SU-DHL-6 (cell line): ENCODE measurements around the gene MYMK.

Experiments used
- H2AFZ ChIP-seq: fragments of 200-600 bp; sonication (generic); 2 replicates; pipeline ENCODE4 v1.6.1; 2014; ENCODE audit warnings: low read depth, mild to moderate bottlenecking, moderate library complexity, mixed read lengths, antibody characterized with exemption, low read length; ENCODE audit not compliant: severe bottlenecking
- H3F3A ChIP-seq: fragments of 200-600 bp; shearing (Covaris generic); 2 replicates; pipeline ENCODE4 v1.6.0; 2016; ENCODE audit warnings: antibody characterized with exemption, mild to moderate bottlenecking; ENCODE audit not compliant: insufficient read depth
- H3K27ac ChIP-seq: fragments of 200-600 bp; sonication (generic); 2 replicates; pipeline ENCODE4 v1.5.1; 2016; ENCODE audit warnings: low read depth, mild to moderate bottlenecking, low read length, moderate library complexity, mixed read lengths
- H3K27me3 ChIP-seq: fragments of 200-600 bp; sonication (generic), shearing (Covaris generic); 2 replicates; pipeline ENCODE4 v1.6.0; 2014; ENCODE audit warnings: mild to moderate bottlenecking, low read length
- H3K36me3 ChIP-seq: fragments of 200-600 bp; sonication (generic); 2 replicates; pipeline ENCODE4 v1.6.1; 2014; ENCODE audit warnings: mild to moderate bottlenecking, low read length, mixed read lengths
- H3K4me2 ChIP-seq: fragments of 300-600, 200-600 bp; shearing (Covaris generic), sonication (generic); 2 replicates; pipeline ENCODE4 v1.6.0; 2014; ENCODE audit warnings: low read length, low read depth, mild to moderate bottlenecking; ENCODE audit not compliant: poor library complexity, severe bottlenecking
- H3K4me3 ChIP-seq: fragments of 200-600 bp; sonication (generic); 2 replicates; pipeline ENCODE4 v1.5.1; 2014; ENCODE audit warnings: antibody characterized with exemption, low read length, mild to moderate bottlenecking, mixed read lengths; ENCODE audit not compliant: insufficient read depth, poor library complexity, severe bottlenecking
- H3K79me2 ChIP-seq: fragments of 200-600 bp; sonication (generic); 2 replicates; pipeline ENCODE4 v1.6.1; 2014; ENCODE audit warnings: mild to moderate bottlenecking, low read length, moderate library complexity; ENCODE audit not compliant: insufficient read depth
- H3K9ac ChIP-seq: fragments of 200-600 bp; sonication (generic); 2 replicates; pipeline ENCODE4 v1.7.0; 2014; ENCODE audit warnings: mild to moderate bottlenecking, low read length
- H3K9me2 ChIP-seq: fragments of 200-600 bp; sonication (generic); replicated peaks from 2 replicates; pipeline ENCODE4 v1.6.1; 2014; ENCODE audit warnings: low read length; ENCODE audit not compliant: insufficient read depth
- H3K9me3 ChIP-seq: fragments of 200-600 bp; sonication (generic); 2 replicates; pipeline ENCODE4 v1.6.1; 2014; ENCODE audit warnings: low read length, mixed read lengths; ENCODE audit not compliant: insufficient read depth
- H4K20me1 ChIP-seq: fragments of 200-600 bp; sonication (generic); 2 replicates; pipeline ENCODE4 v1.6.1; 2014; ENCODE audit warnings: low read depth, mild to moderate bottlenecking, antibody characterized with exemption, low read length, moderate library complexity, mixed read lengths
- EZH2phosphoT487 ChIP-seq: fragments of 200-600 bp; sonication (generic), shearing (Covaris generic); conservative IDR thresholded peaks from 2 replicates; pipeline ENCODE4 v1.6.1; 2018; ENCODE audit warnings: mild to moderate bottlenecking, antibody characterized with exemption, low read length, moderate library complexity, mixed read lengths
- TF ChIP-seq, protein P1 (sequence below): fragments of 200-600 bp; sonication (generic); IDR thresholded peaks from one replicate; pipeline ENCODE4 v1.5.1; 2017; ENCODE audit warnings: antibody characterized with exemption, mild to moderate bottlenecking, low read length, moderate library complexity; ENCODE audit not compliant: insufficient read depth, poor library complexity, severe bottlenecking

Gene MYMK

DNA sequence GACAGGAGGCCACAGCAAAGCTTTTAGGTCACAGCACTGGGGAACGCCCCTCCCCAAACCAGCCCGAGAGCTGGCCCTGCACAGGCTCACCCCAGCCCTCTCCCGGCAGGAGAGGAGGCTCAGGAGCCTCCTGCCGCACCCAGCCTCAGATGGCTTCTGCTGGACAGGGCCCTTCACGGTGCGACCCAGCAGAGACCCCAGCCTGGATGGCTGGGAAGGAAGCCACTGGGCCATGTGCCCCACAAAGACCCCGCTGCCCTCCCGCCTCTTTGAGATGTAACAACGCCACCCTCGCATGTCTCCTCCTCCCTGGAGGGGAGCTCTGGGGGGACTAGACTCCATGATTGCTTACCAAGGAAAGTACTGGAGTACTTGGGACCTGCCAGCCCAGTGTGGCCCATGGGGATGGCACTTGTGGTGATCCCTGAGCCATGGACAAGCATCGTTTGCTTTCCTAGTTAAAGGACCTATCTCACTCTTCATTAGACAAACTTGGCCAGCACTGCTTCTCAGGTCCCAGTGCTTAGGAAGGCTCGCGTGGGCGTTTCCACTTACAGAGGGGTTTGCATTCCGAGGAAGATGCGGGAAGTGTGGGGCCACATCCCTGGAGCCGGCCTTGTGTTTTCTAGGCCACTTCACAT, 9.0 kb downstream of the MYMK start:
- H3K9ac ChIP-seq: no peak overlapping the region
- H3K36me3 ChIP-seq: no peaks in the 10 kb centered on the region
- H3K9me3 ChIP-seq: no peaks in the 10 kb centered on the region
- no peak overlapping the region for H3K4me3 ChIP-seq
- no peaks in the 10 kb centered on the region for H3K79me2 ChIP-seq
- no peak overlapping the region for H2AFZ ChIP-seq
- no peaks in the 10 kb centered on the region for H4K20me1 ChIP-seq
- TF ChIP-seq, protein P1, sequence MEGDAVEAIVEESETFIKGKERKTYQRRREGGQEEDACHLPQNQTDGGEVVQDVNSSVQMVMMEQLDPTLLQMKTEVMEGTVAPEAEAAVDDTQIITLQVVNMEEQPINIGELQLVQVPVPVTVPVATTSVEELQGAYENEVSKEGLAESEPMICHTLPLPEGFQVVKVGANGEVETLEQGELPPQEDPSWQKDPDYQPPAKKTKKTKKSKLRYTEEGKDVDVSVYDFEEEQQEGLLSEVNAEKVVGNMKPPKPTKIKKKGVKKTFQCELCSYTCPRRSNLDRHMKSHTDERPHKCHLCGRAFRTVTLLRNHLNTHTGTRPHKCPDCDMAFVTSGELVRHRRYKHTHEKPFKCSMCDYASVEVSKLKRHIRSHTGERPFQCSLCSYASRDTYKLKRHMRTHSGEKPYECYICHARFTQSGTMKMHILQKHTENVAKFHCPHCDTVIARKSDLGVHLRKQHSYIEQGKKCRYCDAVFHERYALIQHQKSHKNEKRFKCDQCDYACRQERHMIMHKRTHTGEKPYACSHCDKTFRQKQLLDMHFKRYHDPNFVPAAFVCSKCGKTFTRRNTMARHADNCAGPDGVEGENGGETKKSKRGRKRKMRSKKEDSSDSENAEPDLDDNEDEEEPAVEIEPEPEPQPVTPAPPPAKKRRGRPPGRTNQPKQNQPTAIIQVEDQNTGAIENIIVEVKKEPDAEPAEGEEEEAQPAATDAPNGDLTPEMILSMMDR: no peak
- TF ChIP-seq EZH2phosphoT487: no peak
- no peaks in the 10 kb centered on the region for H3K9me2 ChIP-seq
- H3K27ac ChIP-seq: no peak overlapping the region
- H3K4me2 ChIP-seq: no peak overlapping the region
- no peaks in the 10 kb centered on the region for H3F3A ChIP-seq
- no peaks in the 10 kb centered on the region for H3K27me3 ChIP-seq

- Histone ChIP-seq H3K79me2 (no peaks in the 10 kb centered on the region), H2AFZ (no peak overlapping the region), H3K4me2 (no peak overlapping the region), H4K20me1 (no peaks in the 10 kb centered on the region), H3K4me3 (no peak overlapping the region), H3K27ac (no peak overlapping the region), H3K27me3 (no peaks in the 10 kb centered on the region), H3K36me3 (no peaks in the 10 kb centered on the region), H3K9me3 (no peaks in the 10 kb centered on the region), H3F3A (no peaks in the 10 kb centered on the region), H3K9me2 (no peaks in the 10 kb centered on the region), H3K9ac (no peak overlapping the region)
- TF ChIP-seq EZH2phosphoT487: no peak
- TF ChIP-seq, protein P1: no peak
Observed at GRCh38 chr9:133515240-133515610, 9.5 kb downstream of the MYMK start.

GRCh38 chr9:133514460-133515239, 10.1 kb downstream of the MYMK start:
- H3K27me3 ChIP-seq: no peaks in the 10 kb centered on the region
- H4K20me1 ChIP-seq: no peaks in the 10 kb centered on the region
- no peaks in the 10 kb centered on the region for H3F3A ChIP-seq
- no peak overlapping the region for H2AFZ ChIP-seq
- H3K9ac ChIP-seq: no peak overlapping the region
- H3K79me2 ChIP-seq: no peaks in the 10 kb centered on the region
- no peaks in the 10 kb centered on the region for H3K9me2 ChIP-seq
- TF ChIP-seq, protein P1: no peak
- H3K4me3 ChIP-seq: no peak overlapping the region
- no peak overlapping the region for H3K4me2 ChIP-seq
- H3K36me3 ChIP-seq: no peaks in the 10 kb centered on the region
- H3K27ac ChIP-seq: no peak overlapping the region
- H3K9me3 ChIP-seq: no peaks in the 10 kb centered on the region
